ENCODE results near the gene CHKB.
A peak's percentile ranks its signal among the peaks of the same experiment; 100 is the strongest.

Gene CHKB

DNA sequence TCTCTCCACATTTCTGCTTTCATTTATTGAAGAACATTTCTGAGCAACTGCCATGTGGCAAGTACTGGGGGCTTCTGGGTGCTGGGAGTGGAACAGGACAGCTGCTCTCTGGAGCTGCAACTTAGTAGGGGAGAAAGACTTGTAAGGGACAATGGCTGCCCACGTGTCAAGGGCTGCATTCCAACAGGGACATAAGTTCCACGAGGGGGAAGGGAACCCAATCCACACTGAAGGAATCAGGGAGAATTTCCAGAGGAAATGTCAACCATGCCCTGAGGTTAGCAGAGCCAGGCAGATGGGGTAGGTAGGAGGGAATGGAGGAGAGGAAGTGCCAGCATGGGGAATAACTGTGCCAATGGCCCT is 19.7 kb upstream of the CHKB start:
- peak overlapping the region; percentile 67 to 88 (median 76) for H3K4me3 Mint-ChIP-seq
- peaks cover 14% of the 10 kb centered on the region for H3K4me1 Mint-ChIP-seq
- TF ChIP-seq CTCF (IDR thresholded peaks at IDR 0.05; ENCODE audit: unreplicated experiment in 3 of 3), result no peak
- H3K27ac Mint-ChIP-seq, result no peak overlapping the region
- no peaks in the 10 kb centered on the region for H3K9me3 Mint-ChIP-seq
- H3K27me3 Mint-ChIP-seq (ENCODE audit: low read depth), result peaks cover 29% of the 10 kb centered on the region
- peaks cover 6% of the 10 kb centered on the region for H3K36me3 Mint-ChIP-seq (ENCODE audit: low read depth)

- H3K36me3 Mint-ChIP-seq (ENCODE audit: low read depth), result peaks cover 10% of the 10 kb centered on the region
- H3K27me3 Mint-ChIP-seq (ENCODE audit: low read depth), result peaks cover 28% of the 10 kb centered on the region
- peak overlapping the region; percentile 67 to 88 (median 76) for H3K4me3 Mint-ChIP-seq
- TF ChIP-seq CTCF (IDR thresholded peaks at IDR 0.05; ENCODE audit: unreplicated experiment in 3 of 3), result no peak
- no peaks in the 10 kb centered on the region for H3K9me3 Mint-ChIP-seq
- H3K4me1 Mint-ChIP-seq, result peaks cover 14% of the 10 kb centered on the region
- no peak overlapping the region for H3K27ac Mint-ChIP-seq
Measured at GRCh38 chr22:50601669-50602337, 19.2 kb upstream of the CHKB start.

DNA sequence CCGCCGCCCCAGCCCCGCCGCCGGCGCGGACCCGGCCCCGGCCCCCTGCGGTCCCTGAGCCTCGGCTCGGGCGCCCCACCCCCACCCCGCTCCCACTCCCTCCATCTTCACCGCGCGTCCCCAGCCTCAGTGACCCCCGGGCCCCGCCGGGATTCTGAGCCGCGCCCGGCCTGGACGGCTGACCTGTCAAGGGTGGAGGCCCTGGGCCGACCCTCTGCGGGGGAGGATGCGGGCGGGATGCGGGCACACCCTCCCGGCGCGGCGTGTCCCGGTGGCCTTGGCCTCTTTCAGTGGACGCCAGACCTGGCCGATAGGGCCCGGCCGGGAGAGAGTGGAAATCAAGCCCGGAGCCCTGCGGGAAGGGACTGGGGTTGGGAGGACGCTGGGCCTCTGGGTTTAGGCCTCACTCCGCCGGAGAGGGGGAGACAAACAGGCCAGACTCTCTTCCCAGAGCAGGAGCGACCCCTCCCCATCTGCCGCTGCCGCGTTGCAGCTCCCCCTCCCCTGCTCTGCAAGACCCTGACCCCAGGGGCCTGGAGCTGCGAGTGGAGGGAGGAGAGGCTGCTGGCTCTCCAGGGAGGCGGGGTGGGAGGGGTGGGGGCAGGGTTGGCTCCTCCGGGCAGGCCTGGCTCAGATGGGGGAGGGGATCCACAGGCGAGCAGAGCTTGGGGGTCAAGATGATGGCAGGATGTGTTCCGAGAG is 18.5 kb upstream of the CHKB start:
- no peak for TF ChIP-seq CTCF (IDR thresholded peaks at IDR 0.05; ENCODE audit: unreplicated experiment in 3 of 3)
- Mint-ChIP-seq H3K27ac (no peak overlapping the region), H3K27me3 (ENCODE audit: low read depth) (peaks cover 28% of the 10 kb centered on the region), H3K9me3 (no peaks in the 10 kb centered on the region), H3K4me1 (peaks cover 14% of the 10 kb centered on the region), H3K4me3 (peak overlapping the region; percentile 67 to 88 (median 76)), H3K36me3 (ENCODE audit: low read depth) (peaks cover 10% of the 10 kb centered on the region)

DNA sequence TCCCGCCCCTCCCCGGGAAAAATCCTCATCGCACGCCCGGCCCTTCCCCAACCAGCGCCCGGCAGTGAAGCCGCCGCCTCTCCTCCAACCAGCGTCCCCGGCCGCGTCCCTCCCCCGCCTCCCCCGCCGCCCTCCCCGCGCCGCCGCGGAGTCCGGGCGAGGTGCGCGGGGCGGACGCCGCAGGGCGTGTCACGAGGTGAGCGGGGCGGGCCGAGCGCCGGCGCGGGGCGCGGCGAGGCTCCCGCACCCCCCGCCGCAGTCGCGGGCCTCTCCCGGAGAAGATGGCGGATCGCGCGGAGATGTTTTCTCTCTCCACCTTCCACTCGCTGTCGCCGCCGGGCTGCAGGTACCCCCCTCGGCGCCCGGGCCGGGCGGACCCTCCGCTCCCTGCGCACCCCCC is 17.9 kb upstream of the CHKB start, which contains the start of gene MAPK8IP2:
TSS of gene MAPK8IP2 (plus strand) at position 256 of the 400 bp plus-strand sequence. CDS start at position 282, 26 bp downstream.
- Mint-ChIP-seq H3K36me3 (ENCODE audit: low read depth) (peaks cover 10% of the 10 kb centered on the region), H3K4me1 (peaks cover 14% of the 10 kb centered on the region)

DNA sequence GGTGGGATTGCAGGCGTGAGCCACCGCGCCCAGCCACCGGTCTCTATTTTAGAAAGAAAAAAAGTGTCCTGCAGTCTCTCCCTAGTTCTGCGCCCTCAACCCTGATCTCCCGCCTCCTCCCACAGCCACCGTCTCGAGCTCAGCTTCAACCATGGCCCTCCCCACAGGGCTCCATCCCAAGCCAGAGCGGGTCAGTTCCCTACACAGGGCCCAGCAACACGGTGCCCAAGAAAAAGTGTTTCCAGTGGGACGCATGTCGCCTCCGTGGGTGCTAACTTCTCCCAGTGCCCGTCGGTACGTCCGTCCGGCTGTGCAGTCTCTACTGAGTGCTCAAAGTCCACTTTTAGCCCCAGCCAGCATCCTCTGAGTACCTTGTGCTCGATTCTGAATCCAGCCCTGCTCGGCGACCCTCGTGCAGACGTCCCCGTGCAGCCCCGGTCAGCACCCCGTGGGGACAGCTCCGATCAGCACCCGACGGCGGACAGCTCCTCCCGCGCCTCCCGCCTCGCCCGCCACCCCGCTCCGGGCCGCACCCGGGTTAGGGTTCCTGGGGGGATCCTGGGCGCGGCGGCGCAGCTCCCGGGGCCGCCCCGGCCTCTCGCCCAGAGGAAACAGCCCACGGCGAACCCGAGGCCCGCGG is 17.3 kb upstream of the CHKB start:
- H3K27me3 Mint-ChIP-seq (ENCODE audit: low read depth), result peaks cover 28% of the 10 kb centered on the region
- H3K4me1 Mint-ChIP-seq, result peaks cover 14% of the 10 kb centered on the region
- peaks cover 10% of the 10 kb centered on the region for H3K36me3 Mint-ChIP-seq (ENCODE audit: low read depth)
- no peak for TF ChIP-seq CTCF (IDR thresholded peaks at IDR 0.05; ENCODE audit: unreplicated experiment in 3 of 3)
- peak overlapping the region; percentile 56 to 73 (median 71) for H3K4me3 Mint-ChIP-seq
- no peak overlapping the region for H3K27ac Mint-ChIP-seq
- H3K9me3 Mint-ChIP-seq, result no peaks in the 10 kb centered on the region

More for the DNA sequence above, 17.9 kb upstream of the CHKB start, which contains the start of gene MAPK8IP2:
- no peaks in the 10 kb centered on the region for H3K9me3 Mint-ChIP-seq
- H3K27me3 Mint-ChIP-seq (ENCODE audit: low read depth), result peaks cover 28% of the 10 kb centered on the region
- no peak for TF ChIP-seq CTCF (IDR thresholded peaks at IDR 0.05; ENCODE audit: unreplicated experiment in 3 of 3)
- H3K4me3 Mint-ChIP-seq, result peak within 1 kb of the TSS; percentile 67 to 88 (median 76)
- no peak within 1 kb of the TSS for H3K27ac Mint-ChIP-seq
